ENCODE results near the gene TBC1D17.
A peak's percentile ranks its signal among the peaks of the same experiment; 100 is the strongest.

TBC1D17 gene

GRCh38 chr19:49884760-49885159, 7.3 kb downstream of the TBC1D17 start:
- no peak for TF ChIP-seq CTCF (IDR thresholded peaks at IDR 0.05; ENCODE audit: low read depth, low read length)
- no peak for DNase-seq (ENCODE audit: extremely low read depth, low read depth)

- DNase-seq (ENCODE audit: extremely low read depth, low read depth) = no peak
- no peak for TF ChIP-seq CTCF (IDR thresholded peaks at IDR 0.05; ENCODE audit: low read depth, low read length)
Measured at GRCh38 chr19:49887037-49887664, 9.6 kb downstream of the TBC1D17 start.

- no peak for DNase-seq (ENCODE audit: extremely low read depth, low read depth)
- no peak for TF ChIP-seq CTCF (IDR thresholded peaks at IDR 0.05; ENCODE audit: low read depth, low read length)
Measured at GRCh38 chr19:49887665-49888509, 10.4 kb downstream of the TBC1D17 start.

GRCh38 chr19:49888510-49888824, 11.0 kb downstream of the TBC1D17 start:
- no peak for DNase-seq (ENCODE audit: extremely low read depth, low read depth)
- no peak for TF ChIP-seq CTCF (IDR thresholded peaks at IDR 0.05; ENCODE audit: low read depth, low read length)

GRCh38 chr19:49889038-49889686, 11.7 kb downstream of the TBC1D17 start:
- no peak for DNase-seq (ENCODE audit: extremely low read depth, low read depth)

GRCh38 chr19:49889687-49890348, 12.3 kb downstream of the TBC1D17 start:
- DNase-seq (ENCODE audit: extremely low read depth, low read depth) = no peak
- peak; percentile 64 for TF ChIP-seq CTCF (IDR thresholded peaks at IDR 0.05; ENCODE audit: low read depth, low read length)

More at GRCh38 chr19:49889038-49889686, 11.7 kb downstream of the TBC1D17 start:
- no peak for TF ChIP-seq CTCF (IDR thresholded peaks at IDR 0.05; ENCODE audit: low read depth, low read length)

Data from AG09319 (cell line).